Activated CD4-positive, alpha-beta memory T cell treated with anti-CD3 and anti-CD28 coated beads for 36 hours (primary cell): ENCODE data around the gene TTLL11. TPM values are rescaled to one million over a fixed set of nuclear protein-coding genes. Genes with fewer than 3 reads are reported as not detected.

Experiments
- CTCF ChIA-PET: fragments of 350-600 bp; sonication (Branson Sonifier 250); formaldehyde crosslinking; loops from one replicate; lab custom pipeline; 2021; ENCODE audit warnings: antibody characterized with exemption, inconsistent platforms; lab: Charles Lee
- POLR2A ChIA-PET: fragments of 350-600 bp; sonication (Branson Sonifier 250); formaldehyde crosslinking; loops from one replicate; lab custom pipeline; 2021; ENCODE audit warnings: antibody characterized with exemption; lab: Charles Lee
- DNase-seq: peaks from one replicate; pipeline ENCODE4 v3.0.0-alpha.2; 2020
- H3K27ac Mint-ChIP-seq: one replicate; pipeline ENCODE4 v1.8.0; 2021; ENCODE audit warnings: mixed read lengths
- H3K27me3 Mint-ChIP-seq: one replicate; pipeline ENCODE4 v1.8.0; 2021; ENCODE audit warnings: mixed read lengths
- H3K36me3 Mint-ChIP-seq: one replicate; pipeline ENCODE4 v1.8.0; 2021; ENCODE audit warnings: mixed read lengths
- H3K4me1 Mint-ChIP-seq: one replicate; pipeline ENCODE4 v1.8.0; 2021; ENCODE audit warnings: low read depth, mixed read lengths
- H3K4me3 Mint-ChIP-seq: one replicate; pipeline ENCODE4 v1.8.0; 2021; ENCODE audit warnings: mild to moderate bottlenecking, mixed read lengths
- H3K9me3 Mint-ChIP-seq: one replicate; pipeline ENCODE4 v1.8.0; 2021; ENCODE audit warnings: mixed read lengths
- intact Hi-C: fragments of 100-400 bp; cut with micrococcal nuclease; formaldehyde crosslinking; loops from one replicate; pipeline ENCODE4 v1.15.1; 2023
- total RNA-seq, 2 experiments: library from RNA; stranded (reverse); gene quantifications; one replicate each; pipeline ENCODE4 v1.2.3, GENCODE V29; 2021

TTLL11 gene
- total RNA-seq, 2 experiments from 2014 or later = 0.97 TPM

DNA sequence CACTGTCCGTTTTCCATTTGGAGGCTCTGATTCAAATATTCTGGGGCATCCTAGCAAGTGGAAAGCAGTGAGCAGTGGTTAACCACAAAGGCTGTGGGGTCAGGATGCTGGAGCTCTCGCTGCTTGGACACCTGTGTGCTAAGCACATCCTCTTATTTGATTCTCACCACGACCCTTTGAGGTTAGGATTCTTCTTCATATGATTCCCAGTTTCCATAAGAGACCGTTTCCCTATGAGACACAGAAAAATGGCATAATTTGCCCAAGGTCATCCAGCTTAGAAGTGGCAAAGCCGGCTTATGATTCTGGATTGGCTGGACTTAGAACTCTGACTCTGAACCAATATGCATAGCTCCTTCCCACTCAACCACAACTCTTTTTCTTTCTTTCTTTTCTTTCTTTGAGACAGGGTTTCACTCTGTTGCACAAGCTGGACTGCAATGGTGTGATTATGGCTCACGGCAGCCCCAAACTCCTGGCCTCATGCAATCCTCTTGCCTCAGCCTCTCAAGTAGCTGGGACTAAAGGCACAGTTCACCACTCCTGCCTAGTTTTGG lies 207.7 kb downstream of the TTLL11 start:
- POLR2A ChIA-PET = no interaction called here

DNA sequence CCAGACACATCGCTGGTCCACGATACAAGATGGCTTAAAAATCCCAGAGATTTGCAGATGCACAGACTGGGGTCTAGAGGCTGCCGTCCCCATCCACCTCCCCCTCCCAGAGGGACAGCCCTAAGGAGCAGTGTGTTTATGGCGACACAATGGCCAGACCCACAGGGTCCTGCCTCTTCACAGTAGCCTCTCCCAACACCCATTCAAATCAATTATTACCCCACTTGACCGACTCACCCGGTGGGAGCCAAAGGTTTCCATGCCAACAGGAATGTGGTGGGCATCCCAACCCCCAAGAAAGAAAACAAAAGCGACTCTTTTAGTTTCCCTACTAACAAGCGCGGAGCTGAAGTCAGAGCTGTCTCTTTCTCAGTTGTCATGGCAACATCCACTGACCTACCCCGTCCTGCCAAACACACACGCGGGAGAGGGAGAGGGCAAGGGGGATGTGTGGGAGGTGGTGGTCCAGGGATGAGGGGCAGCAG lies 209.0 kb downstream of the TTLL11 start:
- no peak overlapping the region for H3K27ac Mint-ChIP-seq
- no peak overlapping the region for H3K4me3 Mint-ChIP-seq
- DNase-seq = no peak
- H3K36me3 Mint-ChIP-seq = no peaks in the 10 kb centered on the region
- intact Hi-C loops = no loop called here
- POLR2A ChIA-PET = no interaction called here
- CTCF ChIA-PET = no interaction called here
- no peaks in the 10 kb centered on the region for H3K4me1 Mint-ChIP-seq
- no peaks in the 10 kb centered on the region for H3K27me3 Mint-ChIP-seq
- H3K9me3 Mint-ChIP-seq = no peaks in the 10 kb centered on the region

More for the DNA sequence above, 207.7 kb downstream of the TTLL11 start:
- CTCF ChIA-PET = no interaction called here
- Mint-ChIP-seq H3K36me3 (no peaks in the 10 kb centered on the region), H3K4me1 (no peaks in the 10 kb centered on the region), H3K27me3 (no peaks in the 10 kb centered on the region), H3K27ac (no peak overlapping the region), H3K9me3 (no peaks in the 10 kb centered on the region), H3K4me3 (no peak overlapping the region)
- intact Hi-C loops = no loop called here
- no peak for DNase-seq

- no peak for DNase-seq
- CTCF ChIA-PET = no interaction called here
- intact Hi-C loops = no loop called here
Measured at GRCh38 chr9:121883281-121884056, 209.6 kb downstream of the TTLL11 start.

DNA sequence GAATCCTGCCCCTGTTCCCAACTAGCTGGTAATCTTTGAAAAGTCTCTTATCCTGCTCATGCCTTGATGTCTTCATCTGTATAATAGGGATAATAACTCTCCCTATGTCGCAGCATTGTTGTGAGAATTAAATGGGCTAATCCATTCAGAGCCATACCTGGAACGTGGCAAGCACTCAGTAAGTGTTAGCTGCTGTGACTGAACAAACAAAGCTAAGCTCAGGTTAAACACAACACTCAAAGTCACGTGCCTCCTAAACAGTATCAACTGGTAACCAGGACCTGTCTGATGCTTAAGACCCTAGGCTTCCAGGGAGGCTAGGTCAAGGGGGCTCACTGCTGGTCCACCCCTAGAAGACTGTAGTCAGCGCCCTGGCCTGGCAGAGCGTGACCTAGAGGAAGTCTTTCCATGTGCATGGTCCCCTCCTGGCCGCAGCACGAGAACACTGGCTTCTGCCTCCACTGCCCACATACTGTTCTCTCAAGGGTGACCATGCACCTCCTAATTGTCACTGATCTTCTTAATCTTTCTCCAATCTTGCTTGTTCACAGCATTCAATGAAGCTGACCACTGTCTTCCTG lies 211.1 kb downstream of the TTLL11 start:
- no peak overlapping the region for H3K4me3 Mint-ChIP-seq
- intact Hi-C loops = no loop called here
- DNase-seq = no peak
- H3K4me1 Mint-ChIP-seq = no peaks in the 10 kb centered on the region
- H3K36me3 Mint-ChIP-seq = no peaks in the 10 kb centered on the region
- H3K27me3 Mint-ChIP-seq = no peaks in the 10 kb centered on the region
- H3K9me3 Mint-ChIP-seq = no peaks in the 10 kb centered on the region
- ChIA-PET CTCF (no interaction called here), POLR2A (no interaction called here)
- no peak overlapping the region for H3K27ac Mint-ChIP-seq

More at GRCh38 chr9:121883281-121884056, 209.6 kb downstream of the TTLL11 start:
- no peaks in the 10 kb centered on the region for H3K27me3 Mint-ChIP-seq
- H3K27ac Mint-ChIP-seq = no peak overlapping the region
- no peak overlapping the region for H3K4me3 Mint-ChIP-seq
- H3K4me1 Mint-ChIP-seq = no peaks in the 10 kb centered on the region
- H3K36me3 Mint-ChIP-seq = no peaks in the 10 kb centered on the region
- POLR2A ChIA-PET = no interaction called here
- H3K9me3 Mint-ChIP-seq = no peaks in the 10 kb centered on the region

GRCh38 chr9:121880343-121880898 lies 212.7 kb downstream of the TTLL11 start:
- no peak for DNase-seq
- H3K27me3 Mint-ChIP-seq = no peaks in the 10 kb centered on the region
- CTCF ChIA-PET = no interaction called here
- H3K9me3 Mint-ChIP-seq = no peaks in the 10 kb centered on the region
- no peak overlapping the region for H3K27ac Mint-ChIP-seq
- H3K4me3 Mint-ChIP-seq = no peak overlapping the region
- H3K36me3 Mint-ChIP-seq = no peaks in the 10 kb centered on the region
- intact Hi-C loops = no loop called here
- POLR2A ChIA-PET = no interaction called here
- no peaks in the 10 kb centered on the region for H3K4me1 Mint-ChIP-seq

DNA sequence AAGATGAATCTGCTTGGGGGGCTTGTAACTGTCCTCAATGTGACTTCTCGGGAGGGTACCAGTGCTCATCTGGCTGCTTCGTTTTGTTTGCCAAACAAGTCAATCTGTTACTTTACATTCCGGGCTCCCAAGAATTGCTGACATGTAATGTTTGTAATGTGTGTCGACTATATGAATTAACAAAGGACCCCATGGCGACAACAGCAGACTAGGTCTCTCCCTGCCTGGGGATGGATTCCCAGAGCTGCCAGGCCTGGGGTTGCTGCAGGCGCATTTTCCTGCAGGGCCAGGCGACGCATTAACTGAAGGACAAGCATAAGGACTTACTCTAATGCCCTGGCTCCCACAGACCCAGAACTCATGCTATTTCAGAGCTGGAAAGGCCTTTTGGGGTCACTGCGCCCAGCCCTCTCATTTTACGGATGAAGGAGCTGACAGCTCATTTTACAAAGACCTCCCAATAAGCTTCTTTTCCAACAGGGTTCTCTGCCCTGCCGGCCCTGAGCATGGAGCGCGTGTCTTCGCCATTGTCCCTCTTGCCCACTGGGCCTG lies 214.8 kb downstream of the TTLL11 start:
- Mint-ChIP-seq H3K36me3 (no peaks in the 10 kb centered on the region), H3K27ac (no peak overlapping the region), H3K9me3 (no peaks in the 10 kb centered on the region), H3K4me1 (no peaks in the 10 kb centered on the region), H3K4me3 (no peak overlapping the region), H3K27me3 (no peaks in the 10 kb centered on the region)
- intact Hi-C loops = no loop called here
- ChIA-PET POLR2A (no interaction called here), CTCF (no interaction called here)
- no peak for DNase-seq

DNA sequence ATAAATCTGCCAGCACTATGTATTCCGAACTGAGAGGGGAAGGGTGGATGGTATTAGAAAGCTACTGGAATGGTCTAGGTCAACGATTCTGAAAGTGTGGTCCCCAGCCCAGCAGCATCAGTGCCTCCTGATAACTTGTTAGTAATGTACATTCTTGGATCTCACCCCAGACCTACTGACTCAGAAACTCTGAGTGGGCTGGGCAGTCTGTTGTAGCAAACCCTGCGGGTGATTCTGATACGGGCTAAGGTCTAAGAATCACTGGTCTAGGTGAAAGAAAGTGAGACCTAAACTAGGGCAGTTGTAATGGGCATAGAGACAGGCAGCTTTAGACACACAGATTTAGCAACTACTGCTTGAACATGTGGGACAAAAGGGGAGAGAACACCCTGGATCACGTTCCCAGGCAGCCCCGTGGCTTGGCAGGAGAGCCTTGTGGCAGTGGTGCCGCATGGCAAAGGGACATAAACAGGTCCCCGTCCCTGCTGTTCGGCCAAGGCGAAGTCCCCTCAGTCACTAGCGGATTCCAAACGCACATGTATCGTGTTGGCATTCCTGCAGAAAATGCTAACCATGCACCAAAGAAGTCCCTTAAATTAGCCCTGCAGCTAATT lies 216.3 kb downstream of the TTLL11 start:
- no peak for DNase-seq
- Mint-ChIP-seq H3K9me3 (no peaks in the 10 kb centered on the region), H3K27ac (no peak overlapping the region), H3K27me3 (no peaks in the 10 kb centered on the region), H3K36me3 (no peaks in the 10 kb centered on the region), H3K4me3 (no peak overlapping the region), H3K4me1 (no peaks in the 10 kb centered on the region)
- ChIA-PET CTCF (no interaction called here), POLR2A (no interaction called here)
- intact Hi-C loops = no loop called here

- no peaks in the 10 kb centered on the region for H3K9me3 Mint-ChIP-seq
- CTCF ChIA-PET = no interaction called here
- POLR2A ChIA-PET = no interaction called here
- no peak overlapping the region for H3K4me3 Mint-ChIP-seq
- no peaks in the 10 kb centered on the region for H3K27me3 Mint-ChIP-seq
- H3K36me3 Mint-ChIP-seq = no peaks in the 10 kb centered on the region
- DNase-seq = no peak
- no peak overlapping the region for H3K27ac Mint-ChIP-seq
- intact Hi-C loops = no loop called here
- H3K4me1 Mint-ChIP-seq = no peaks in the 10 kb centered on the region
Measured at GRCh38 chr9:121876255-121876654, 216.9 kb downstream of the TTLL11 start.

DNA sequence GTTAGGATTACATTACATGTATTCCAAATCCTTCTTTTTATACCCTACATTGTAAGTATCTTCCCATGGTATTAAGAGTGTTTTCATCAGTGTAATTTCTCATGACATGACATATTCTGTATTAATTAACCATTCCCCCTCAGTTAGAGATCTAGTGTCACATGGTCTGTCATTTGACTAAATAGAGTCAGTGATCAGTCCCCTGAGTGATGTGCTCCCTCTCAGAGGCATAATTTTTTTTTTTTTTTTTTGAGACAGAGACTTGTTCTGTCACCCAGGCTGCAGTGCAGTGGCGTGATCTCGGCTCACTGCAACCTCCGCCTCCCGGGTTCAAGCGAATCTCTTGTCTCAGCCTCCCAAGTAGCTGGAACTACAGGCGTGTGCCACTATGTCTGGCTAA lies 218.6 kb downstream of the TTLL11 start:
- no peaks in the 10 kb centered on the region for H3K27me3 Mint-ChIP-seq
- no peaks in the 10 kb centered on the region for H3K4me1 Mint-ChIP-seq
- no peak overlapping the region for H3K4me3 Mint-ChIP-seq
- no peak overlapping the region for H3K27ac Mint-ChIP-seq
- DNase-seq = no peak
- CTCF ChIA-PET = no interaction called here
- no peaks in the 10 kb centered on the region for H3K9me3 Mint-ChIP-seq
- POLR2A ChIA-PET = no interaction called here
- no peaks in the 10 kb centered on the region for H3K36me3 Mint-ChIP-seq
- intact Hi-C loops = no loop called here

GRCh38 chr9:121871431-121872025 lies 221.6 kb downstream of the TTLL11 start:
- Mint-ChIP-seq H3K36me3 (no peaks in the 10 kb centered on the region), H3K4me1 (no peaks in the 10 kb centered on the region), H3K27me3 (no peaks in the 10 kb centered on the region), H3K4me3 (no peak overlapping the region), H3K9me3 (no peaks in the 10 kb centered on the region), H3K27ac (no peak overlapping the region)
- ChIA-PET CTCF (no interaction called here), POLR2A (no interaction called here)
- intact Hi-C loops = no loop called here
- DNase-seq = no peak

- no peak overlapping the region for H3K4me3 Mint-ChIP-seq
- H3K9me3 Mint-ChIP-seq = no peaks in the 10 kb centered on the region
- no peaks in the 10 kb centered on the region for H3K36me3 Mint-ChIP-seq
- ChIA-PET CTCF (no interaction called here), POLR2A (no interaction called here)
- DNase-seq = no peak
- H3K27ac Mint-ChIP-seq = no peak overlapping the region
- intact Hi-C loops = no loop called here
- H3K4me1 Mint-ChIP-seq = no peaks in the 10 kb centered on the region
- H3K27me3 Mint-ChIP-seq = no peaks in the 10 kb centered on the region
Measured at GRCh38 chr9:121870271-121870670, 222.8 kb downstream of the TTLL11 start.

DNA sequence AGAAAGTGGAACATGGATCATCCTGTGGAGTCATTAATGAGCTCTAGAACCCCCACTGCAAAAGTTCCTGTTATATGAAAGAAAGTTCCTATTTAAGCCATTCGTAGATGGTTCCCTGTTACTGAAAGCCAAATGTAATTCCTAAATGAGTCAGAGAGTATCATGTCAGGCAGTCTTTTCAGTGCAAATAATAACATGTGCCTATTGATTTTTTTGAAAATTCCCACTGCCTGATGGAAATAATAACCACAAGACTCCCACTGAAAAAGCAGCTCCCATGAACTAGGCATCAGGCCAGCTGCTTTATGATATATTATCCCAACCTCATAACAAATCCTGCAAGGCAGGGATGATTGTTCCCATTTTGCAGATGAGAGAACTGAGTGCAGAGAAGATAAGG lies 224.5 kb downstream of the TTLL11 start:
- ChIA-PET CTCF (no interaction called here), POLR2A (no interaction called here)
- Mint-ChIP-seq H3K27ac (no peak overlapping the region), H3K9me3 (no peaks in the 10 kb centered on the region), H3K27me3 (no peaks in the 10 kb centered on the region), H3K4me3 (no peak overlapping the region), H3K36me3 (no peaks in the 10 kb centered on the region), H3K4me1 (no peaks in the 10 kb centered on the region)
- DNase-seq = no peak
- intact Hi-C loops = no loop called here
